A549 (cell line): Measurements from ENCODE around the gene TNS3. TPM values are rescaled to one million over a fixed set of nuclear protein-coding genes. Genes with fewer than 3 reads are reported as not detected.

Experiments used
- ATAC-seq, 2 experiments: fragments of 200-7000 bp in 1 of 2; fragments of >200 bp in 1 of 2; cut with Nextera tagmentation in 1 of 2; cut with Tn5 transposase in 1 of 2; 3 replicates each; pipeline versions ENCODE4 v1.8.0 to v1.9.1; 2018 to 2020; ENCODE audit warnings: mild to moderate bottlenecking in 1 of 2, moderate library complexity in 1 of 2
- CTCF ChIA-PET: fragments of 300-600 bp; sonication (Branson Sonifier 250); formaldehyde crosslinking; extraction: SDS; loops from one replicate; lab custom pipeline; 2021; ENCODE audit warnings: antibody characterized with exemption, inconsistent platforms; lab: Yijun Ruan, JAX
- POLR2A ChIA-PET: fragments of 350-600 bp; formaldehyde crosslinking; extraction: SDS; loops from one replicate; lab custom pipeline; 2021; ENCODE audit warnings: antibody characterized with exemption, inconsistent platforms; lab: Yijun Ruan, JAX
- DNase-seq, 2 experiments: peaks; one replicate each; pipeline versions ENCODE4 v3.0.0 to v3.0.0-alpha.2; 2011 to 2016; ENCODE audit warnings: low read depth in 1 of 2, low spot score in 1 of 2
- FAIRE-seq: peaks from 2 replicates; lab custom pipeline; 2011; peaks lifted over from hg19 to GRCh38; lab: Jason Lieb, UNC
- H3K27ac ChIP-seq, 2 experiments: fragments of >200 bp; sonication (Bioruptor Twin); formaldehyde crosslinking; 3 replicates each; pipeline ENCODE4 v1.5.1; 2016 to 2017
- H3K4me1 ChIP-seq: fragments of >200 bp; sonication (Bioruptor Twin); formaldehyde crosslinking; 3 replicates; pipeline ENCODE4 v1.6.1; 2016
- H3K4me2 ChIP-seq: fragments of >200 bp; sonication (Bioruptor Twin); formaldehyde crosslinking; 3 replicates; pipeline ENCODE4 v1.6.1; 2016
- H3K4me3 ChIP-seq: fragments of >200 bp; sonication (Bioruptor Twin); formaldehyde crosslinking; 3 replicates; pipeline ENCODE4 v1.5.1; 2016
- H3K9me3 ChIP-seq: fragments of >200 bp; sonication (Bioruptor Twin); formaldehyde crosslinking; 3 replicates; pipeline ENCODE4 v1.6.1; 2016
- BHLHE40 ChIP-seq: IDR thresholded peaks from 2 replicates; pipeline ENCODE4 v1.6.1; 2012; ENCODE audit warnings: low read depth, low read length, inconsistent platforms
- CHD2 ChIP-seq: fragments of 150-350 bp; IDR thresholded peaks from 2 replicates; pipeline ENCODE4 v1.6.1; 2014; ENCODE audit warnings: low read length; ENCODE audit not compliant: partially characterized antibody
- ESRRA ChIP-seq: fragments of 150-350 bp; IDR thresholded peaks from 2 replicates; pipeline ENCODE4 v1.6.1; 2014; ENCODE audit warnings: mild to moderate bottlenecking, low read length, borderline replicate concordance
- FOSL2 ChIP-seq, 2 experiments: fragments of 450-650 bp in 1 of 2; fragments of >200 bp in 1 of 2; sonication (Bioruptor Twin) in 1 of 2; formaldehyde crosslinking; IDR thresholded peaks; 2 replicates each; pipeline versions ENCODE4 v1.5.0 to v1.6.1; 2016 to 2020; ENCODE audit warnings: mild to moderate bottlenecking in 1 of 2, moderate library complexity in 1 of 2
- FOXS1 ChIP-seq: fragments of 250-450 bp; sonication (Bioruptor Pico); IDR thresholded peaks from 2 replicates; pipeline ENCODE4 v1.5.0; 2020; ENCODE audit warnings: mild to moderate bottlenecking, moderate library complexity
- GATA3 ChIP-seq: IDR thresholded peaks from 2 replicates; pipeline ENCODE4 v1.6.1; 2012; ENCODE audit warnings: borderline replicate concordance
- HDAC2 ChIP-seq: fragments of 200-600 bp; sonication (generic); IDR thresholded peaks from 2 replicates; pipeline ENCODE4 v1.6.1; 2016
- HOXB13 ChIP-seq: fragments of 250-450 bp; sonication (Bioruptor Pico); IDR thresholded peaks from 2 replicates; pipeline ENCODE4 v1.5.0; 2020; ENCODE audit warnings: low read depth, mild to moderate bottlenecking, moderate library complexity
- JUN ChIP-seq, 2 experiments: fragments of >200 bp; sonication (Bioruptor Twin); formaldehyde crosslinking; IDR thresholded peaks; 2 replicates in 1 of 2; 3 replicates in 1 of 2; pipeline ENCODE4 v1.6.1; 2016 to 2017
- JUNB ChIP-seq: fragments of >200 bp; sonication (Bioruptor Twin); formaldehyde crosslinking; IDR thresholded peaks from 2 replicates; pipeline ENCODE4 v1.6.1; 2016
- MAFK ChIP-seq: fragments of 450-650 bp; IDR thresholded peaks from 2 replicates; pipeline ENCODE4 v1.6.1; 2014; ENCODE audit not compliant: partially characterized antibody
- MAZ ChIP-seq: fragments of 150-350 bp; IDR thresholded peaks from 2 replicates; pipeline ENCODE4 v1.6.1; 2014; ENCODE audit warnings: antibody characterized with exemption, low read depth, low read length, borderline replicate concordance
- NR3C1 ChIP-seq: fragments of >200 bp; sonication (Bioruptor Twin); formaldehyde crosslinking; IDR thresholded peaks from 3 replicates; pipeline ENCODE4 v1.6.1; 2017
- PBX3 ChIP-seq: IDR thresholded peaks from 2 replicates; pipeline ENCODE4 v1.6.1; 2012
- PHF8 ChIP-seq: fragments of 200-600 bp; sonication (generic); IDR thresholded peaks from 2 replicates; pipeline ENCODE4 v1.6.1; 2016; ENCODE audit warnings: low read depth, mild to moderate bottlenecking, antibody characterized with exemption, moderate library complexity, borderline replicate concordance
- POLR2A ChIP-seq: IDR thresholded peaks from 2 replicates; pipeline ENCODE4 v1.6.1; 2012; ENCODE audit warnings: mild to moderate bottlenecking, low read length
- POLR2AphosphoS2 ChIP-seq: conservative IDR thresholded peaks from 2 replicates; pipeline ENCODE4 v1.6.1; 2012; ENCODE audit warnings: low read length, improper control_type of control experiment, inconsistent platforms
- RAD21 ChIP-seq, 2 experiments: fragments of >200 bp in 1 of 2; sonication (Bioruptor Twin) in 1 of 2; formaldehyde crosslinking in 1 of 2; IDR thresholded peaks in 1 of 2; conservative IDR thresholded peaks in 1 of 2; 2 replicates in 1 of 2; 3 replicates in 1 of 2; pipeline ENCODE4 v1.6.1; 2012 to 2018; ENCODE audit warnings: inconsistent platforms in 1 of 2
- SMC3 ChIP-seq: fragments of >200 bp; sonication (Bioruptor Twin); formaldehyde crosslinking; IDR thresholded peaks from 3 replicates; pipeline ENCODE4 v1.6.1; 2018; ENCODE audit warnings: inconsistent platforms
- SREBF2 ChIP-seq: fragments of 450-650 bp; IDR thresholded peaks from 2 replicates; pipeline ENCODE4 v1.6.1; 2014; ENCODE audit warnings: mild to moderate bottlenecking, moderate library complexity
- TP53 ChIP-seq: fragments of 250-450 bp; sonication (Bioruptor Pico); IDR thresholded peaks from 2 replicates; pipeline ENCODE4 v1.5.0; 2021; ENCODE audit warnings: mild to moderate bottlenecking, moderate library complexity
- ZC3H11A ChIP-seq: fragments of 450-650 bp; IDR thresholded peaks from 2 replicates; pipeline ENCODE4 v1.6.1; 2014; ENCODE audit warnings: antibody characterized with exemption, mild to moderate bottlenecking
- ZFP36 ChIP-seq: fragments of 450-650 bp; IDR thresholded peaks from 2 replicates; pipeline ENCODE4 v1.6.1; 2014; ENCODE audit warnings: borderline replicate concordance; ENCODE audit not compliant: partially characterized antibody
- ZNF302 ChIP-seq: fragments of 250-450 bp; sonication (Bioruptor Pico); IDR thresholded peaks from 2 replicates; pipeline ENCODE4 v1.9.0; 2021; ENCODE audit warnings: inconsistent platforms, mild to moderate bottlenecking, moderate library complexity
- WGBS: methylation state at CpG from one replicate; pipeline ENCODE4 v1.1.6; 2017; ENCODE audit errors: missing lambda C conversion rate; 5-methylcytosine and 5-hydroxymethylcytosine counted together
- polyA plus RNA-seq, 4 experiments: library from polyadenylated mRNA; depleted of rRNA in 3 of 4; stranded (reverse); fragments of >200 nt; fragmentation: RNase III in 1 of 4; extraction: RNeasy Plus Mini Kit Qiagen cat#74134 plus additional on column Dnase treatment in 1 of 4; gene quantifications; 2 replicates in 3 of 4; 3 replicates in 1 of 4; pipeline ENCODE4 v1.2.3, GENCODE V29; 2011 to 2017
- TF ChIP-seq, protein P1 (sequence below): fragments of >200 bp; sonication (Bioruptor Twin); formaldehyde crosslinking; IDR thresholded peaks from 2 replicates; pipeline ENCODE4 v1.6.1; 2016

The TNS3 gene
- polyA plus RNA-seq, 2 of the 4 experiments (the other 2 are of a cell fraction) = 107 to 134 TPM

- no peak for DNase-seq
- Histone ChIP-seq H3K4me2 (no peak overlapping the region), H3K4me1 (peaks cover 23% of the 10 kb centered on the region), H3K9me3 (no peaks in the 10 kb centered on the region), H3K27ac (no peak overlapping the region), H3K4me3 (no peak overlapping the region)
- no peak for ATAC-seq
- FAIRE-seq = no peak
- CTCF ChIA-PET = interaction anchor here (1.2 to 1.8 kb wide), 4 partner anchors 10 to 80 kb away, joined by 4 to 9 read pairs (median 4); no protein-coding TSS in a partner anchor
- WGBS = 92% methylated on average over 6 of the region's 6 CpGs
- TF ChIP-seq NR3C1 (no peak), SMC3 (no peak), FOXS1 (CRISPR knock-in tag) (no peak), POLR2AphosphoS2 (no peak), GATA3 (no peak), CHD2 (no peak)
- POLR2A ChIA-PET = no interaction called here
Observed at GRCh38 chr7:47335071-47335470, 246.8 kb downstream of the TNS3 start.

GRCh38 chr7:47333959-47334358, 248.0 kb downstream of the TNS3 start:
- no peak for TF ChIP-seq MAFK
- TF ChIP-seq FOSL2 (IDR thresholded peaks at IDR 0.05) = no peak
- no peak for TF ChIP-seq FOSL2 (CRISPR knock-in tag; IDR thresholded peaks at IDR 0.05)
- TF ChIP-seq SREBF2 = no peak
- no peak for TF ChIP-seq RAD21 (conservative IDR thresholded peaks at IDR 0.05 in 1 of 2, IDR thresholded peaks at IDR 0.05 in 1 of 2)
- TF ChIP-seq FOXS1 (CRISPR knock-in tag) = no peak
- Histone ChIP-seq H3K27ac (no peak overlapping the region), H3K4me2 (no peak overlapping the region), H3K9me3 (no peaks in the 10 kb centered on the region), H3K4me1 (peaks cover 31% of the 10 kb centered on the region), H3K4me3 (no peak overlapping the region)
- POLR2A ChIA-PET = no interaction called here
- 100% methylated on average over 2 of the region's 2 CpGs for WGBS
- ATAC-seq = no peak
- DNase-seq = no peak
- no peak for FAIRE-seq
- CTCF ChIA-PET = interaction anchor here (0.8 to 1.3 kb wide), 2 partner anchors 68 to 80 kb away, joined by 3 to 4 read pairs; no protein-coding TSS in a partner anchor

DNA sequence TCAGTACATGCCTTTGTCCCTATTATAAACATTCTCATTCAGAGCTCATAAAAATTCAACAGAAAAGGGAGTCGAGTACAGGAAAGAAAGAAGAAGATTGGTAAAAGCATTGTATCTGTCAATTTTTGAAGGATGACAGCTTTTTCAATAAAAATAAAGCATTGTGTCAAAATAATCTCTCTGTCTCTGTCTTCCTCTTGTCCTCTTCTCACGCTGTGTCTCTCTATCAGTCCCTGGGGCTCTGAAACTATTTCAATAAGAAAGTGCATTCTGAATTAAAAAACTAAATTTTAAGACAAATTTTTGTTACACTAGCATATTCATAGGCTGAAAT, 248.4 kb downstream of the TNS3 start:
- no peak for TF ChIP-seq HOXB13 (CRISPR knock-in tag)
- no peak for TF ChIP-seq TP53 (CRISPR knock-in tag)
- no peak for TF ChIP-seq ZFP36
- no peak for TF ChIP-seq SMC3
- no peak for TF ChIP-seq JUN (IDR thresholded peaks at IDR 0.05)
- TF ChIP-seq ZC3H11A = no peak
- TF ChIP-seq BHLHE40 = no peak
- no peak for TF ChIP-seq HDAC2
- no peak for TF ChIP-seq POLR2AphosphoS2
- TF ChIP-seq, protein P1, sequence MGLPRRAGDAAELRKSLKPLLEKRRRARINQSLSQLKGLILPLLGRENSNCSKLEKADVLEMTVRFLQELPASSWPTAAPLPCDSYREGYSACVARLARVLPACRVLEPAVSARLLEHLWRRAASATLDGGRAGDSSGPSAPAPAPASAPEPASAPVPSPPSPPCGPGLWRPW = no peak
- TF ChIP-seq ESRRA = no peak
- no peak for TF ChIP-seq ZNF302 (CRISPR knock-in tag)
- no peak for TF ChIP-seq MAZ
- no peak for TF ChIP-seq JUNB
- no peak for TF ChIP-seq PHF8
- no peak for TF ChIP-seq PBX3
- no peak for TF ChIP-seq POLR2A
- no peak overlapping the region for H3K4me3 ChIP-seq
- FAIRE-seq (no peak), DNase-seq (no peak), ATAC-seq (no peak)
- ChIA-PET CTCF (interaction anchor here (0.8 to 1.3 kb wide), 2 partner anchors 68 to 79 kb away, joined by 3 to 4 read pairs; no protein-coding TSS in a partner anchor), POLR2A (no interaction called here)
- WGBS = 66% methylated on average over 2 of the region's 2 CpGs
- H3K4me1 ChIP-seq = peaks cover 36% of the 10 kb centered on the region
- no peak overlapping the region for H3K27ac ChIP-seq
- H3K9me3 ChIP-seq = no peaks in the 10 kb centered on the region
- no peak overlapping the region for H3K4me2 ChIP-seq
